Peyer's patch (tissue), 4 donors: ENCODE data around the gene REC8. TPM values are rescaled to one million over a fixed set of nuclear protein-coding genes. Genes with fewer than 3 reads are reported as not detected.
"Not testable (repeated sequence)": the region's sequence is repeated elsewhere in the genome, so short reads cannot be mapped to it uniquely, and the experiment has no call there.

ENCODE experiments used
- DNase-seq, 3 donors: peaks; one replicate each; pipeline ENCODE4 v3.0.0-alpha.2; 2017 to 2019
- H3K27ac ChIP-seq, 4 donors: fragments of 200-600 bp; sonication (generic); one replicate each; pipeline ENCODE4 v1.5.1; 2016 to 2019
- H3K27me3 ChIP-seq, 2 donors: fragments of 200-600 bp; sonication (generic); one replicate each; pipeline ENCODE4 v1.5.1; 2019
- H3K36me3 ChIP-seq, 3 donors: fragments of 200-600 bp; sonication (generic); one replicate each; pipeline ENCODE4 v1.5.1; 2016 to 2019
- H3K4me1 ChIP-seq, 4 donors: fragments of 200-600 bp; sonication (generic); one replicate each; pipeline ENCODE4 v1.5.1; 2016 to 2019
- H3K4me3 ChIP-seq, 4 donors: fragments of 200-600 bp; sonication (generic); 1 replicate in 3 of 4; 2 replicates in 1 of 4; pipeline ENCODE4 v1.5.1; 2016 to 2019; ENCODE audit warnings: mild to moderate bottlenecking in 1 of 4
- H3K9me3 ChIP-seq, 4 donors: fragments of 200-600 bp; sonication (generic); one replicate each; pipeline ENCODE4 v1.5.1; 2016 to 2019; ENCODE audit warnings: mild to moderate bottlenecking in 1 of 4
- CTCF ChIP-seq, 6 experiments: fragments of 450-650 bp in 4 of 6; fragments of 200-600 bp in 2 of 6; sonication (generic) in 1 of 6; IDR thresholded peaks; one replicate each; pipeline ENCODE4 v1.5.1; 2017 to 2019; ENCODE audit warnings: antibody characterized with exemption in 6 of 6, mild to moderate bottlenecking in 3 of 6, moderate library complexity in 1 of 6
- POLR2A ChIP-seq, 2 donors: fragments of 450-650 bp; IDR thresholded peaks; one replicate each; pipeline ENCODE4 v1.5.1; 2017; ENCODE audit warnings: antibody characterized with exemption in 2 of 2, mild to moderate bottlenecking in 2 of 2, moderate library complexity in 2 of 2
- total RNA-seq, 4 donors: library from RNA; depleted of rRNA; stranded (reverse); fragments of >200 nt; gene quantifications; one replicate each; pipeline ENCODE4 v1.1.0, GENCODE V29; 2016

The REC8 gene
- total RNA-seq, 4 donors from 2014 or later: 18.6 to 74.3 (median 37.8) TPM

- peak within 1 kb of the TSS; percentile 96 to 98 (median 97) for H3K27ac ChIP-seq
Observed at GRCh38 chr14:24212924-24213865, 41.3 kb downstream of the REC8 start, which contains the start of gene CHMP4A. Gene CHMP4A (minus strand): TSS chr14:24213488. CDS start chr14:24213439, 49 bp downstream.

GRCh38 chr14:24213866-24214662, 42.2 kb downstream of the REC8 start:
- no peak for TF ChIP-seq CTCF (IDR thresholded peaks at IDR 0.05)
- no peak for TF ChIP-seq POLR2A (IDR thresholded peaks at IDR 0.05)
- Histone ChIP-seq H3K9me3 (no peaks in the 10 kb centered on the region), H3K36me3 (peaks cover 0 to 28% (median 0%) of the 10 kb centered on the region in 3 donors), H3K27me3 (no peaks in the 10 kb centered on the region), H3K4me1 (peaks cover 0 to 22% (median 3%) of the 10 kb centered on the region in 4 donors), H3K4me3 (peak overlapping the region in 2 of 4 donors; percentile 74 to 80), H3K27ac (peak overlapping the region; percentile 96 to 98 (median 97))
- DNase-seq: no peak

More at GRCh38 chr14:24212924-24213865, 41.3 kb downstream of the REC8 start, which contains the start of gene CHMP4A:
- Histone ChIP-seq H3K9me3 (no peaks in the 10 kb centered on the region), H3K27me3 (no peaks in the 10 kb centered on the region), H3K4me3 (peak within 1 kb of the TSS; percentile 62 to 80 (median 72)), H3K4me1 (peaks cover 0 to 22% (median 3%) of the 10 kb centered on the region in 4 donors), H3K36me3 (peaks cover 0 to 36% (median 0%) of the 10 kb centered on the region in 3 donors)
- TF ChIP-seq CTCF (IDR thresholded peaks at IDR 0.05) (peak in 3 of 6 experiments; percentile 17 to 28 (median 26)), POLR2A (IDR thresholded peaks at IDR 0.05) (peak; percentile 93 to 94)
- DNase-seq: peak; percentile 94 to 99 (median 99)

GRCh38 chr14:24215495-24216344, 43.8 kb downstream of the REC8 start, which contains the start of gene MDP1:
Gene MDP1 (minus strand): TSS chr14:24216066. CDS start chr14:24215955, 111 bp downstream.
- Histone ChIP-seq H3K4me3 (peak within 1 kb of the TSS; percentile 62 to 90 (median 69)), H3K27ac (peak within 1 kb of the TSS; percentile 89 to 97 (median 94)), H3K36me3 (peaks cover 0 to 12% (median 0%) of the 10 kb centered on the region in 3 donors), H3K4me1 (peaks cover 0 to 22% (median 3%) of the 10 kb centered on the region in 4 donors), H3K9me3 (no peaks in the 10 kb centered on the region), H3K27me3 (no peaks in the 10 kb centered on the region)
- peak; percentile 84 to 94 (median 89) for DNase-seq
- peak; percentile 67 to 76 for TF ChIP-seq POLR2A (IDR thresholded peaks at IDR 0.05)
- TF ChIP-seq CTCF (IDR thresholded peaks at IDR 0.05): peak; percentile 26 to 69 (median 56)

GRCh38 chr14:24216345-24216699, 44.4 kb downstream of the REC8 start:
- Histone ChIP-seq H3K27me3 (no peaks in the 10 kb centered on the region), H3K36me3 (peaks cover 0 to 7% (median 0%) of the 10 kb centered on the region in 3 donors), H3K4me3 (peak overlapping the region in 3 of 4 donors; percentile 62 to 90 (median 73)), H3K27ac (peak overlapping the region; percentile 89 to 97 (median 94)), H3K9me3 (no peaks in the 10 kb centered on the region), H3K4me1 (peaks cover 0 to 22% (median 3%) of the 10 kb centered on the region in 4 donors)
- TF ChIP-seq POLR2A (IDR thresholded peaks at IDR 0.05): no peak
- no peak for TF ChIP-seq CTCF (IDR thresholded peaks at IDR 0.05)
- DNase-seq: no peak

- not testable (repeated sequence) for H3K4me3 ChIP-seq, H3K27ac ChIP-seq, H3K9me3 ChIP-seq, DNase-seq, H3K27me3 ChIP-seq, H3K36me3 ChIP-seq
- H3K4me1 ChIP-seq: peaks cover 0 to 20% (median 3%) of the 10 kb centered on the region in 4 donors
Observed at GRCh38 chr14:24216876-24217275, 45.0 kb downstream of the REC8 start.
